GM10847 (cell line): ENCODE data around the gene GNAT3.

Source experiments
- POLR2A ChIP-seq: IDR thresholded peaks from 2 replicates; pipeline ENCODE4 v1.6.1; 2011; ENCODE audit not compliant: insufficient read length; ENCODE audit errors: extremely low read depth

GNAT3 gene

GRCh38 chr7:80482950-80483349 lies 28.9 kb downstream of the GNAT3 start:
- TF ChIP-seq POLR2A, result no peak

GRCh38 chr7:80481196-80481884 lies 30.5 kb downstream of the GNAT3 start:
- no peak for TF ChIP-seq POLR2A

GRCh38 chr7:80480566-80480965 lies 31.3 kb downstream of the GNAT3 start:
- no peak for TF ChIP-seq POLR2A

GRCh38 chr7:80478683-80479082 lies 33.2 kb downstream of the GNAT3 start:
- no peak for TF ChIP-seq POLR2A

GRCh38 chr7:80476035-80476434 lies 35.8 kb downstream of the GNAT3 start:
- no peak for TF ChIP-seq POLR2A

- no peak for TF ChIP-seq POLR2A
Observed at GRCh38 chr7:80475383-80475782, 36.5 kb downstream of the GNAT3 start.

GRCh38 chr7:80473751-80474150 lies 38.1 kb downstream of the GNAT3 start:
- no peak for TF ChIP-seq POLR2A

- no peak for TF ChIP-seq POLR2A
Observed at GRCh38 chr7:80472491-80473200, 39.2 kb downstream of the GNAT3 start.

GRCh38 chr7:80468931-80469714 lies 42.7 kb downstream of the GNAT3 start:
- no peak for TF ChIP-seq POLR2A

GRCh38 chr7:80467069-80467468 lies 44.8 kb downstream of the GNAT3 start:
- no peak for TF ChIP-seq POLR2A

GRCh38 chr7:80466636-80467035 lies 45.2 kb downstream of the GNAT3 start:
- TF ChIP-seq POLR2A, result no peak

- TF ChIP-seq POLR2A, result no peak
Observed at GRCh38 chr7:80464211-80464610, 47.7 kb downstream of the GNAT3 start.

- no peak for TF ChIP-seq POLR2A
Observed at GRCh38 chr7:80463272-80463920, 48.5 kb downstream of the GNAT3 start.

- TF ChIP-seq POLR2A, result no peak
Observed at GRCh38 chr7:80460857-80461256, 51.0 kb downstream of the GNAT3 start.

- TF ChIP-seq POLR2A, result no peak
Observed at GRCh38 chr7:80459776-80460510, 51.9 kb downstream of the GNAT3 start.
